H1 (cell line): Measurements from ENCODE around the gene NTN5. TPM values are rescaled to one million over a fixed set of nuclear protein-coding genes. Genes with fewer than 3 reads are reported as not detected.

ENCODE experiments used
- CTCF ChIA-PET: fragments of 300-600 bp; sonication (Branson Sonifier 250); formaldehyde crosslinking; loops from one replicate; lab custom pipeline; 2021; ENCODE audit not compliant: partially characterized antibody; lab: Charles Lee
- POLR2A ChIA-PET: fragments of 300-600 bp; sonication (Branson Sonifier 250); formaldehyde crosslinking; loops from one replicate; lab custom pipeline; 2021; ENCODE audit warnings: inconsistent platforms; ENCODE audit not compliant: partially characterized antibody; lab: Charles Lee
- DNase-seq, 2 experiments: peaks; one replicate each; pipeline versions ENCODE4 v3.0.0 to v3.0.0-alpha.2; 2010 to 2022; ENCODE audit warnings: low spot score in 2 of 2, low read depth in 1 of 2, mixed read lengths in 1 of 2
- FAIRE-seq: peaks from 2 replicates; lab custom pipeline; 2011; peaks lifted over from hg19 to GRCh38; lab: Jason Lieb, UNC
- H2AFZ ChIP-seq: 2 replicates; pipeline ENCODE4 v1.8.1; 2012; ENCODE audit warnings: low read length, inconsistent platforms
- H2AK5ac ChIP-seq: 2 replicates; pipeline ENCODE4 v1.6.1; 2013; ENCODE audit warnings: low read depth, low read length
- H2BK120ac ChIP-seq: replicated peaks from 2 replicates; pipeline ENCODE3; 2013; ENCODE audit warnings: low read depth, low read length, inconsistent platforms
- H2BK12ac ChIP-seq: 2 replicates; pipeline ENCODE4 v1.6.1; 2013; ENCODE audit warnings: low read depth, low read length
- H2BK15ac ChIP-seq: 2 replicates; pipeline ENCODE4 v1.6.1; 2013; ENCODE audit warnings: low read length
- H2BK20ac ChIP-seq: 2 replicates; pipeline ENCODE4 v1.6.1; 2013; ENCODE audit warnings: low read length
- H2BK5ac ChIP-seq: 2 replicates; pipeline ENCODE4 v1.6.1; 2013; ENCODE audit warnings: low read depth, low read length
- H3K14ac ChIP-seq: 2 replicates; pipeline ENCODE4 v1.6.1; 2013; ENCODE audit warnings: inconsistent platforms; ENCODE audit not compliant: insufficient read length
- H3K18ac ChIP-seq: 2 replicates; pipeline ENCODE4 v1.6.1; 2013; ENCODE audit warnings: low read length; ENCODE audit errors: extremely low read depth
- H3K23ac ChIP-seq: 2 replicates; pipeline ENCODE4 v1.6.1; 2013; ENCODE audit warnings: inconsistent platforms; ENCODE audit not compliant: insufficient read length
- H3K23me2 ChIP-seq: 2 replicates; pipeline ENCODE4 v1.6.1; 2013; ENCODE audit warnings: low read depth, low read length
- H3K27ac ChIP-seq: 2 replicates; pipeline ENCODE4 v1.6.1; 2011; ENCODE audit warnings: low read depth, low read length, inconsistent platforms
- H3K27me3 ChIP-seq, 4 experiments: replicated peaks in 1 of 4; 1 replicate in 1 of 4; 2 replicates in 3 of 4; pipeline versions ENCODE4 v1.6.1 to v1.8.1; 2011 to 2013; ENCODE audit warnings: low read length in 3 of 4, mild to moderate bottlenecking in 3 of 4, inconsistent platforms in 2 of 4, mixed read lengths in 2 of 4, moderate library complexity in 1 of 4; ENCODE audit not compliant: control insufficient read depth in 3 of 4, insufficient read depth in 3 of 4; ENCODE audit errors: extremely low read depth in 1 of 4
- H3K36me3 ChIP-seq, 4 experiments: 2 replicates each; pipeline versions ENCODE4 v1.6.1 to v1.8.1; 2011 to 2013; ENCODE audit warnings: mild to moderate bottlenecking in 4 of 4, low read length in 3 of 4, moderate library complexity in 2 of 4, control low read depth in 1 of 4, inconsistent platforms in 1 of 4; ENCODE audit not compliant: insufficient read depth in 4 of 4, control insufficient read depth in 2 of 4
- H3K4ac ChIP-seq: replicated peaks from 2 replicates; pipeline ENCODE3; 2013; ENCODE audit warnings: low read length, low read depth, mixed read lengths, inconsistent platforms; ENCODE audit not compliant: insufficient read length
- H3K4me1 ChIP-seq, 4 experiments: replicated peaks in 1 of 4; 1 replicate in 1 of 4; 2 replicates in 3 of 4; pipeline versions ENCODE4 v1.6.1 to v1.8.1; 2011 to 2013; ENCODE audit warnings: low read length in 3 of 4, inconsistent platforms in 2 of 4, mixed read lengths in 1 of 4; ENCODE audit not compliant: insufficient read depth in 4 of 4, control insufficient read depth in 3 of 4
- H3K4me2 ChIP-seq, 2 experiments: 2 replicates each; pipeline versions ENCODE4 v1.6.1 to v1.8.1; 2011 to 2013; ENCODE audit warnings: low read depth in 2 of 2, low read length in 2 of 2, control low read depth in 1 of 2, inconsistent platforms in 1 of 2, mild to moderate bottlenecking in 1 of 2; ENCODE audit not compliant: insufficient read depth in 1 of 2
- H3K4me3 ChIP-seq, 4 experiments: fragments of 200-600, 300-600 bp in 1 of 4; sonication (generic), shearing (Covaris generic), sonication (Bioruptor Twin) in 1 of 4; 2 replicates each; pipeline versions ENCODE4 v1.5.1 to v1.8.1; 2011 to 2016; ENCODE audit warnings: low read length in 4 of 4, low read depth in 3 of 4, control low read depth in 2 of 4, inconsistent platforms in 2 of 4, mild to moderate bottlenecking in 2 of 4, mixed read lengths in 1 of 4, moderate library complexity in 1 of 4; ENCODE audit not compliant: insufficient read depth in 2 of 4; ENCODE audit errors: extremely low read depth in 1 of 4
- H3K56ac ChIP-seq: replicated peaks from 2 replicates; pipeline ENCODE3; 2013; ENCODE audit warnings: low read depth, mild to moderate bottlenecking, mixed read lengths, low read length, inconsistent platforms; ENCODE audit not compliant: insufficient read length
- H3K79me1 ChIP-seq: 2 replicates; pipeline ENCODE4 v1.6.1; 2013; ENCODE audit warnings: low read depth, low read length, control low read depth
- H3K79me2 ChIP-seq, 2 experiments: 2 replicates each; pipeline versions ENCODE4 v1.6.1 to v1.8.1; 2012 to 2013; ENCODE audit warnings: low read length in 2 of 2, mild to moderate bottlenecking in 2 of 2, inconsistent platforms in 1 of 2; ENCODE audit not compliant: insufficient read depth in 2 of 2, control insufficient read depth in 1 of 2
- H3K9ac ChIP-seq, 4 experiments: replicated peaks in 1 of 4; 1 replicate in 1 of 4; 2 replicates in 3 of 4; pipeline versions ENCODE4 v1.6.1 to v1.8.1; 2011 to 2013; ENCODE audit warnings: low read depth in 3 of 4, low read length in 3 of 4, control low read depth in 2 of 4, mild to moderate bottlenecking in 2 of 4, moderate library complexity in 2 of 4, inconsistent platforms in 1 of 4; ENCODE audit errors: extremely low read depth in 1 of 4
- H3K9me3 ChIP-seq, 2 experiments: 2 replicates each; pipeline versions ENCODE4 v1.6.1 to v1.8.1; 2012 to 2013; ENCODE audit warnings: mild to moderate bottlenecking in 2 of 2, moderate library complexity in 2 of 2, control low read depth in 1 of 2, inconsistent platforms in 1 of 2, low read depth in 1 of 2, low read length in 1 of 2, mixed read lengths in 1 of 2; ENCODE audit not compliant: insufficient read depth in 2 of 2
- H4K20me1 ChIP-seq, 2 experiments: replicated peaks in 1 of 2; 2 replicates each; pipeline versions ENCODE3 to v1.8.1; 2011 to 2013; ENCODE audit warnings: inconsistent platforms in 2 of 2, low read length in 2 of 2, mild to moderate bottlenecking in 1 of 2; ENCODE audit not compliant: insufficient read depth in 2 of 2, control insufficient read depth in 1 of 2
- H4K5ac ChIP-seq: 2 replicates; pipeline ENCODE4 v1.6.1; 2013; ENCODE audit warnings: low read length, low read depth, mixed read lengths, inconsistent platforms; ENCODE audit not compliant: insufficient read length
- H4K8ac ChIP-seq: 2 replicates; pipeline ENCODE4 v1.8.0; 2013; ENCODE audit warnings: mild to moderate bottlenecking, moderate library complexity, low read length, inconsistent platforms; ENCODE audit not compliant: insufficient read depth; ENCODE audit errors: extremely low read depth
- H4K91ac ChIP-seq: replicated peaks from 2 replicates; pipeline ENCODE3; 2013; ENCODE audit warnings: low read length, mixed read lengths, inconsistent platforms; ENCODE audit not compliant: insufficient read length
- BACH1 ChIP-seq: IDR thresholded peaks from 2 replicates; pipeline ENCODE4 v1.6.1; 2012; ENCODE audit warnings: low read length, improper control_type of control experiment
- WGBS, 2 experiments: shearing (Covaris generic) in 1 of 2; methylation state at CpG; one replicate each; pipeline versions ENCODE4 v1.1.6 to v1.1.7; 2013 to 2015; ENCODE audit warnings: low lambda C conversion rate in 2 of 2, mixed read lengths in 2 of 2, inconsistent platforms in 1 of 2, low coverage in 1 of 2, missing lambda C conversion rate in 1 of 2; ENCODE audit not compliant: insufficient replicate concordance in 2 of 2, insufficient coverage in 1 of 2, insufficient read length in 1 of 2; ENCODE audit errors: extremely low coverage in 1 of 2, missing lambda C conversion rate in 1 of 2; 5-methylcytosine and 5-hydroxymethylcytosine counted together
- polyA plus RNA-seq, 7 experiments: library from polyadenylated mRNA; depleted of rRNA in 3 of 7; stranded (reverse) in 5 of 7; unstranded in 2 of 7; fragments of >200 nt in 5 of 7; fragments of 200-250 nt in 2 of 7; gene quantifications; 1 replicate in 5 of 7; 2 replicates in 1 of 7; 4 replicates in 1 of 7; pipeline versions ENCODE4 v1.2.1 to v1.2.3, GENCODE V29; 2011 to 2013; ENCODE audit warnings: missing spikeins in 2 of 7, mixed read lengths in 2 of 7
- total RNA-seq: library from RNA; stranded (reverse); fragmentation: NEBNext Ultra II Directional; extraction: Animal tissue kit (Norgen Biotek cat#: 25700); gene quantifications from 2 replicates; pipeline ENCODE4 v1.2.1, GENCODE V29; 2021

NTN5 gene
- total and polyA plus RNA-seq, 2 of the 8 experiments (the other 6 are each of a cell fraction or from before 2014, with no cell fraction given), result 0.47 to 0.85 TPM

- Histone ChIP-seq H3K18ac (no peak overlapping the region), H3K36me3 (no peaks in the 10 kb centered on the region), H2AK5ac (no peak overlapping the region), H3K56ac (no peak overlapping the region), H3K14ac (no peak overlapping the region), H3K27ac (no peak overlapping the region), H3K4me3 (no peak overlapping the region), H2AFZ (no peak overlapping the region), H2BK20ac (no peak overlapping the region), H3K79me1 (no peaks in the 10 kb centered on the region), H3K27me3 (no peaks in the 10 kb centered on the region), H3K4me2 (no peak overlapping the region), H4K8ac (no peak overlapping the region), H2BK5ac (no peak overlapping the region), H3K23me2 (peaks cover 11% of the 10 kb centered on the region), H2BK120ac (no peak overlapping the region), H3K23ac (no peak overlapping the region), H3K79me2 (peaks cover 0 to 11% of the 10 kb centered on the region in 2 experiments; a peak in 2 of 4 replicates), H2BK12ac (no peak overlapping the region), H4K20me1 (no peaks in the 10 kb centered on the region), H3K4me1 (peaks cover 0 to 7% (median 1%) of the 10 kb centered on the region in 4 experiments; a peak in 4 of 7 replicates), H3K4ac (no peak overlapping the region), H3K9ac (no peak overlapping the region), H4K5ac (no peak overlapping the region), H3K9me3 (0 out of 4 replicates have a peak, but pooled peaks cover 0 to 3% of the 10 kb centered on the region in 2 experiments), H2BK15ac (no peak overlapping the region), H4K91ac (no peak overlapping the region)
- FAIRE-seq, result no peak
- CTCF ChIA-PET, result interaction anchor here (0.7 kb wide), 2 partner anchors 16 to 169 kb away, joined by 3 read pairs; no protein-coding TSS in a partner anchor
- TF ChIP-seq BACH1, result no peak
- DNase-seq, result no peak
- WGBS, 2 experiments, result 87% methylated on average over 2 of the region's 2 CpGs; no CpG with 5 or more reads in 1 of the 2 experiments
- POLR2A ChIA-PET, result interaction anchor here (1.0 kb wide), 1 partner anchor 25 kb away, joined by 4 read pairs; the partner anchor contains the start of gene NTN5
These were observed 24.7 kb downstream of the NTN5 start for GRCh38 chr19:48648134-48648533.
